CD4-positive, alpha-beta T cell treated with Interleukin-10 for 1 hour (primary cell): ENCODE results near the gene POPDC2.

Source experiments
- DNase-seq: peaks from one replicate; pipeline ENCODE4 v3.0.0-alpha.2; 2020

Gene POPDC2

GRCh38 chr3:119639494-119640350 is 20.7 kb downstream of the POPDC2 start:
- no peak for DNase-seq

GRCh38 chr3:119637679-119638477 is 22.5 kb downstream of the POPDC2 start:
- peak; percentile 8 for DNase-seq

- no peak for DNase-seq
Measured at GRCh38 chr3:119636891-119637611, 23.3 kb downstream of the POPDC2 start.

- DNase-seq, result no peak
Measured at GRCh38 chr3:119636249-119636648, 24.1 kb downstream of the POPDC2 start.

GRCh38 chr3:119635719-119636118 is 24.7 kb downstream of the POPDC2 start:
- DNase-seq, result no peak

- no peak for DNase-seq
Measured at GRCh38 chr3:119632829-119633228, 27.6 kb downstream of the POPDC2 start.

GRCh38 chr3:119632216-119632615 is 28.2 kb downstream of the POPDC2 start:
- DNase-seq, result no peak

GRCh38 chr3:119631516-119631915 is 28.9 kb downstream of the POPDC2 start:
- DNase-seq, result no peak

GRCh38 chr3:119630880-119631329 is 29.5 kb downstream of the POPDC2 start:
- no peak for DNase-seq

GRCh38 chr3:119630128-119630879 is 30.1 kb downstream of the POPDC2 start:
- no peak for DNase-seq

GRCh38 chr3:119628816-119629445 is 31.5 kb downstream of the POPDC2 start:
- DNase-seq, result peak; percentile 38

- peak; percentile 28 for DNase-seq
Measured at GRCh38 chr3:119628390-119628789, 32.0 kb downstream of the POPDC2 start.

GRCh38 chr3:119627461-119627860 is 32.9 kb downstream of the POPDC2 start:
- DNase-seq, result peak; percentile 39

- DNase-seq, result no peak
Measured at GRCh38 chr3:119626196-119626595, 34.2 kb downstream of the POPDC2 start.

GRCh38 chr3:119625451-119626153 is 34.8 kb downstream of the POPDC2 start:
- no peak for DNase-seq

GRCh38 chr3:119624002-119624720 is 36.2 kb downstream of the POPDC2 start:
- DNase-seq, result no peak

- no peak for DNase-seq
Measured at GRCh38 chr3:119620899-119621298, 39.5 kb downstream of the POPDC2 start.

GRCh38 chr3:119619094-119619493 is 41.3 kb downstream of the POPDC2 start:
- no peak for DNase-seq

GRCh38 chr3:119616056-119616455 is 44.3 kb downstream of the POPDC2 start:
- DNase-seq, result no peak

- no peak for DNase-seq
Measured at GRCh38 chr3:119613872-119614271, 46.5 kb downstream of the POPDC2 start.

GRCh38 chr3:119613201-119613600 is 47.2 kb downstream of the POPDC2 start:
- DNase-seq, result no peak
